ENCODE data around the gene RPUSD1.

The RPUSD1 gene

DNA sequence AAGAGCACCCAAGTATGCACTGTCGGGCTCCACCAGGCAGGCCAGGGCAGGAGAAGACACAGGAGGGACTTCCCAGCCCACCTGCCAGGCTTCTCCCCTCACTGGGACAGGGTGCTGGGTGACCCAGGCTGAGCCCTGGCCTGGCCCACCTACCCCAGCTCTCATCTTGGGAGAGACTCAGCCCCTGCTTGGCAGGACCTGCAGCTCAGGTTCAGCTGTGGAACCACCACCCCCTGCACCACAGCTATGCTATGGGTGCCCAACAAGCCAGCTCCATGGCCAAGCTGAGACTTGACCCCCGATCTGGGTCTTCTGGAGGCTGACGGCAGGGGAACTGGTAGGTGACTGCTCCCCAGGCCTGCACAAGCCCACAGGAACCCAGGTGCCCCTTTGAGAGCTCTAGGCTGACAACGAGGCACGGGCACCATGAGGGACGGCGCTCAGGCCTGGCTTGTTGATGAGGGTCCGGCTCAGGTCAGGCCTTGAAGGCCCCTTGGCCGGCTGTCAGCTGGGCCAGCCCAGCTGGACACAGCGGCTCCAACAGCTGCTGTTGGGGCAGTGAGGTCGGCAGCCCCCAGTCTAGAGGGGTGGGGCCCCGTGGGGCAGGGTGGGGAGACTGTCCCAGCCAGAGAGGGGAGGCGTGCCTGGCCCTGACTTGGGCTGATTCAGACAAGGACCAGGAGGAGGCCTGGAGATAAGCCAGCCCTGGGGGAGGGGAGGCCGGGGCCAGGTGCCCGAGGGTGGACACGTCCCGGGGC, 4.6 kb downstream of the RPUSD1 start:
- no peak for DNase-seq (ENCODE audit: low read depth)
- no peak overlapping the region for H3K4me3 ChIP-seq (ENCODE audit: low read depth, low read length)
- TF ChIP-seq, protein P1, sequence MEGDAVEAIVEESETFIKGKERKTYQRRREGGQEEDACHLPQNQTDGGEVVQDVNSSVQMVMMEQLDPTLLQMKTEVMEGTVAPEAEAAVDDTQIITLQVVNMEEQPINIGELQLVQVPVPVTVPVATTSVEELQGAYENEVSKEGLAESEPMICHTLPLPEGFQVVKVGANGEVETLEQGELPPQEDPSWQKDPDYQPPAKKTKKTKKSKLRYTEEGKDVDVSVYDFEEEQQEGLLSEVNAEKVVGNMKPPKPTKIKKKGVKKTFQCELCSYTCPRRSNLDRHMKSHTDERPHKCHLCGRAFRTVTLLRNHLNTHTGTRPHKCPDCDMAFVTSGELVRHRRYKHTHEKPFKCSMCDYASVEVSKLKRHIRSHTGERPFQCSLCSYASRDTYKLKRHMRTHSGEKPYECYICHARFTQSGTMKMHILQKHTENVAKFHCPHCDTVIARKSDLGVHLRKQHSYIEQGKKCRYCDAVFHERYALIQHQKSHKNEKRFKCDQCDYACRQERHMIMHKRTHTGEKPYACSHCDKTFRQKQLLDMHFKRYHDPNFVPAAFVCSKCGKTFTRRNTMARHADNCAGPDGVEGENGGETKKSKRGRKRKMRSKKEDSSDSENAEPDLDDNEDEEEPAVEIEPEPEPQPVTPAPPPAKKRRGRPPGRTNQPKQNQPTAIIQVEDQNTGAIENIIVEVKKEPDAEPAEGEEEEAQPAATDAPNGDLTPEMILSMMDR (IDR thresholded peaks at IDR 0.05; ENCODE audit: control insufficient read depth, extremely low read depth, insufficient read depth): no peak

DNA sequence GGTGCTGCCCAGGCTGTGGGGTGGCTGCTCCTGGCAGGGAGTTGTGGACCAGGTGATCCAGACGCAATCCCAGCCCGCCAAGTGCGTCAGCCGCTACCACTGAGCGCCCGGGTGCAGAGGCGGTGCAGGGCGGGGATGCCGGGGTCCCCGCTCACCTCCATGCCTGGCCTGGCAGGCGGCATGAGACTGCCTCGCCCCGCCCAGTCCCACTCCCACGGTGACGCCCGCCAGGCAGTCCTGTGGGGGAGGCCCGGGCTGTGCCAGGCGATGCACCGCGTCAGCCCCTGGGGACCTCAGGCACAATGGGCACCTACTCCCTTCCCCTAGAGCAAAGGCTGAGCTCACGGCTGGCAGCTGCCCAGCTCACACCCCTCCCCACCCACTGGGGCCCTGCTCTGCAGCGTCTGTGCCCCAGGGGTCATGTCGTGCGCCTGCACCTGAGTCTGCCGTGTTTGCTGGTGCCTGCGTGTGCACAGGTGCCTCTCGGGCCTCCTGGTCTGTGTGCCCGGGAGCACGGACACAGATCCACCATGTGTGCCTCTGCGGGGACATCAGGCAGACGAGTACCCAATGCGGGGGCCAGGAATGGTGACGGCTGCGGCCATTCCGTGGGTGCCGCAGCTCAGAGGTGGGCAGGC, 5.3 kb downstream of the RPUSD1 start:
- no peak overlapping the region for H3K4me3 ChIP-seq (ENCODE audit: low read depth, low read length)
- TF ChIP-seq, protein P1 (IDR thresholded peaks at IDR 0.05; ENCODE audit: control insufficient read depth, extremely low read depth, insufficient read depth): no peak
- no peak for DNase-seq (ENCODE audit: low read depth)

DNA sequence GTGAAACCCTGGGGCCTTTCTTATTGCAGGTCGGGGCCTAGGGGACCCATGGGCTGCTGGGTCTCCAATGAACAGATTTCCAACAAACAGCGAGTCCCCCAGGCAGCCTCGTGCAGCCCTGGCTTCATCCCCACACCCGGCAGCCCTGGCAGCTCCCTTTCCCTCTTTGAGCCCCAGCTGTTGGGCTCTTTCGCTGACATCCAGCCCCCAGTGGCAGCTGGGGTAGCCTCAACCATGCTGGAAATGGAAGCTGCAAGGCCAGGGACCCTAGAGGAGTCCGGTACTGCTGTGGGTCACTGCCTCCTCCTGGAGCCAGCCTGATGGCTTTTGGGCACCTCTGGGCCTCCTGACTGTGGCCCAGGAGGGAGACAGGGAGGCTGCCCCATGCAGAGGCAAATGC, 5.9 kb downstream of the RPUSD1 start:
- TF ChIP-seq, protein P1 (IDR thresholded peaks at IDR 0.05; ENCODE audit: control insufficient read depth, extremely low read depth, insufficient read depth): no peak
- DNase-seq (ENCODE audit: low read depth): no peak

DNA sequence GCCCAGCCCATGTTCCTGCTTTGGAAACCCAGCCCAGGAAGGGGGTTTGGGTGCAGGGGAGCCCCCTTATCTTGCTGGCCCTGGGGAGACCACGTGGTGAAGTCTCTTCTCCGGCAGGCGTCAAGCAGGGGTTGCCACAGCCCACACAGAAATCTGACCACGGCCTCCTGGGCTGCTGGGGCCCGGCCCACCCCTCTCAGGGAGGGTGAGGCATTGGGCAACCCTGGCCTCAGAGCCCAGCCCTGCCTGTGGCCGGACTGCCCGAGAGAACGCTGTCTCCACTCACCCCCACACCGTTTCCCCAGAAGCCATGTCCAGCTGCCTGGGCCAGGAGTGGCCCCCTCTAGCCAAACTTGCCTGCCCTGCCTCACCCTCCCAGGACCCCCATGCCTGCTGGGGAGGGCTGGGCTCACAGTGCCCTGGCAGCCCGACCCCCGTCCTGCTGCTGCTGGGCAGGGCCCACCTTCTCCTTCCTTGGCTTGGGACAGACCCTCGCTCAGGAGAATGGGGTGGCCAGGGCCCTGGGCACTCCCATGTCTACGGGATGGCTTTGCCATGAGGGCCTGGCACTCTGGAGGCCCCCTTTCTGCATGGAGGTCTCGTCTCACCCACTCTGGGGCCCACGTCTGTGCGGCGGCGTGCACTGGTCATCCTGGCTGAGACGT, 6.7 kb downstream of the RPUSD1 start:
- no peak for DNase-seq (ENCODE audit: low read depth)
- no peak overlapping the region for H3K4me3 ChIP-seq (ENCODE audit: low read depth, low read length)
- TF ChIP-seq, protein P1 (IDR thresholded peaks at IDR 0.05; ENCODE audit: control insufficient read depth, extremely low read depth, insufficient read depth): no peak

More for the DNA sequence above, 5.9 kb downstream of the RPUSD1 start:
- H3K4me3 ChIP-seq (ENCODE audit: low read depth, low read length): no peak overlapping the region

DNA sequence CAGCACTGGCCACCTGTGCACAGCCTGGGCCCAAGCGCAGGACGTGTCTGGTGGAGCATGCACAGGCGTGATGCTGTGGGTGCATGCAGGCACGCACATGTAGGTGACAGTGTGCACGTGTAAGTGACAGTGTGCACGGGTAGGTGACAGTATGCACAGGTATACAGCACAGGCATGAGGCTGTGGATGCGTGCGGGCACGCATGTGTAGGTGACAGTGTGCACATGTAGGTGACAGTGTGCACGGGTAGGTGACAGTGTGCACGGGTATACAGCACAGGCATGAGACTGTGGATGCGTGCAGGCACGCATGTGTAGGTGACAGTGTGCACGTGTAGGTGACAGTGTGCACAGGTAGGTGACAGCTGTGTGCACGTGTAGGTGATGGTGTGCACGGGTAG, 7.9 kb downstream of the RPUSD1 start:
- DNase-seq (ENCODE audit: low read depth): no peak
- TF ChIP-seq, protein P1 (IDR thresholded peaks at IDR 0.05; ENCODE audit: control insufficient read depth, extremely low read depth, insufficient read depth): no peak
- no peak overlapping the region for H3K4me3 ChIP-seq (ENCODE audit: low read depth, low read length)

DNA sequence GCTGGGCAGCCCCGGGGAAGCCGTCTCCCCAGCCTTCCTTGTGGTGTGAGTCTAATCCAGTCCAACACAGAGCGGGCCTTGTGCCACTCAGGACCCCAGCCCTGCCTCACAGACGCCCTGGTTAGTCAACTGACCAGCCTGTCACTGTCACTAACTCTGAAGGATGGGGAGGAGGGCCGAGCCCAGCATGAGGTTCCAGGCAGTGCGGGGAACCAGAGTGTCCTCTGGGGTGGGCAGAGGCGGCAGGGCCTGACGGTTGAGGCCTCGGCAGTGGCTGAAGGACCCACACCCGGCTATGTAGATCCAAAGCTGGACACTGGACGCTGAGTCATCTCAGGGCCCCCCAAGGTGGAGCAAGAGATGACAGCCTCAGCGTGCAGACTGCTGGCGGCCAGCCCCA, 8.6 kb downstream of the RPUSD1 start:
- TF ChIP-seq, protein P1 (IDR thresholded peaks at IDR 0.05; ENCODE audit: control insufficient read depth, extremely low read depth, insufficient read depth): no peak
- DNase-seq (ENCODE audit: low read depth): no peak
- no peak overlapping the region for H3K4me3 ChIP-seq (ENCODE audit: low read depth, low read length)
